Measurements from ENCODE around the gene SPTLC2.

SPTLC2 gene

DNA sequence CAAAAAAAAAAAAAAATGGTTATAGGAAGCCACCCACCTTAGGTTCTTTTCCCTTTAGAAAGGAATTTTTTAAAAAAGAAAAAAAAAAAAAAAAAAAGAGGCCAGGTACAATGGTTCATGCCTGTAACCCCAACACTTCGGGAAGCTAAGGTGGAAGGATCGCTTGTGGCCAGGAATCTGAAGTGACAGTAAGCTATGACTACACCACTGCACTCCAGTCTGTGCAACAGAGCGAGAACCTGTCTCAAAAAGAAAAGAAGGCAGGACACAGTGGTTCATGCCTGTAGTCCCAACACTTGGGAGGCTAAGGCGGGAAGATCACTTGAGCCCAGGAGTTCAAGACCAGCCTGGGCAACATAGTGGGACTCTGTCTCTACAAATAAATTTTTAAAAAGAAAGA is 36.0 kb downstream of the SPTLC2 start (continued):
- TF ChIP-seq, protein P1, sequence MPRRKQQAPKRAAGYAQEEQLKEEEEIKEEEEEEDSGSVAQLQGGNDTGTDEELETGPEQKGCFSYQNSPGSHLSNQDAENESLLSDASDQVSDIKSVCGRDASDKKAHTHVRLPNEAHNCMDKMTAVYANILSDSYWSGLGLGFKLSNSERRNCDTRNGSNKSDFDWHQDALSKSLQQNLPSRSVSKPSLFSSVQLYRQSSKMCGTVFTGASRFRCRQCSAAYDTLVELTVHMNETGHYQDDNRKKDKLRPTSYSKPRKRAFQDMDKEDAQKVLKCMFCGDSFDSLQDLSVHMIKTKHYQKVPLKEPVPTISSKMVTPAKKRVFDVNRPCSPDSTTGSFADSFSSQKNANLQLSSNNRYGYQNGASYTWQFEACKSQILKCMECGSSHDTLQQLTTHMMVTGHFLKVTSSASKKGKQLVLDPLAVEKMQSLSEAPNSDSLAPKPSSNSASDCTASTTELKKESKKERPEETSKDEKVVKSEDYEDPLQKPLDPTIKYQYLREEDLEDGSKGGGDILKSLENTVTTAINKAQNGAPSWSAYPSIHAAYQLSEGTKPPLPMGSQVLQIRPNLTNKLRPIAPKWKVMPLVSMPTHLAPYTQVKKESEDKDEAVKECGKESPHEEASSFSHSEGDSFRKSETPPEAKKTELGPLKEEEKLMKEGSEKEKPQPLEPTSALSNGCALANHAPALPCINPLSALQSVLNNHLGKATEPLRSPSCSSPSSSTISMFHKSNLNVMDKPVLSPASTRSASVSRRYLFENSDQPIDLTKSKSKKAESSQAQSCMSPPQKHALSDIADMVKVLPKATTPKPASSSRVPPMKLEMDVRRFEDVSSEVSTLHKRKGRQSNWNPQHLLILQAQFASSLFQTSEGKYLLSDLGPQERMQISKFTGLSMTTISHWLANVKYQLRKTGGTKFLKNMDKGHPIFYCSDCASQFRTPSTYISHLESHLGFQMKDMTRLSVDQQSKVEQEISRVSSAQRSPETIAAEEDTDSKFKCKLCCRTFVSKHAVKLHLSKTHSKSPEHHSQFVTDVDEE (CRISPR knock-in tag; IDR thresholded peaks at IDR 0.05): no peak
- TF ChIP-seq GLIS3 (CRISPR knock-in tag; IDR thresholded peaks at IDR 0.05): no peak
- no peak for TF ChIP-seq ZC3H10 (CRISPR knock-in tag; IDR thresholded peaks at IDR 0.05)
- TF ChIP-seq, protein P2, sequence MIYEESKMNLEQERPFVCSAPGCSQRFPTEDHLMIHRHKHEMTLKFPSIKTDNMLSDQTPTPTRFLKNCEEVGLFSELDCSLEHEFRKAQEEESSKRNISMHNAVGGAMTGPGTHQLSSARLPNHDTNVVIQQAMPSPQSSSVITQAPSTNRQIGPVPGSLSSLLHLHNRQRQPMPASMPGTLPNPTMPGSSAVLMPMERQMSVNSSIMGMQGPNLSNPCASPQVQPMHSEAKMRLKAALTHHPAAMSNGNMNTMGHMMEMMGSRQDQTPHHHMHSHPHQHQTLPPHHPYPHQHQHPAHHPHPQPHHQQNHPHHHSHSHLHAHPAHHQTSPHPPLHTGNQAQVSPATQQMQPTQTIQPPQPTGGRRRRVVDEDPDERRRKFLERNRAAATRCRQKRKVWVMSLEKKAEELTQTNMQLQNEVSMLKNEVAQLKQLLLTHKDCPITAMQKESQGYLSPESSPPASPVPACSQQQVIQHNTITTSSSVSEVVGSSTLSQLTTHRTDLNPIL (CRISPR knock-in tag; IDR thresholded peaks at IDR 0.05; ENCODE audit: low read depth): no peak
- TF ChIP-seq TOX (CRISPR knock-in tag; IDR thresholded peaks at IDR 0.05; ENCODE audit: borderline replicate concordance): no peak
- TF ChIP-seq ARNTL (CRISPR knock-in tag; IDR thresholded peaks at IDR 0.05; ENCODE audit: borderline replicate concordance, low read depth): no peak
- TF ChIP-seq BACH2 (CRISPR knock-in tag; IDR thresholded peaks at IDR 0.05; ENCODE audit: borderline replicate concordance): no peak
- no peak for TF ChIP-seq OSR1 (CRISPR knock-in tag; IDR thresholded peaks at IDR 0.05)

DNA sequence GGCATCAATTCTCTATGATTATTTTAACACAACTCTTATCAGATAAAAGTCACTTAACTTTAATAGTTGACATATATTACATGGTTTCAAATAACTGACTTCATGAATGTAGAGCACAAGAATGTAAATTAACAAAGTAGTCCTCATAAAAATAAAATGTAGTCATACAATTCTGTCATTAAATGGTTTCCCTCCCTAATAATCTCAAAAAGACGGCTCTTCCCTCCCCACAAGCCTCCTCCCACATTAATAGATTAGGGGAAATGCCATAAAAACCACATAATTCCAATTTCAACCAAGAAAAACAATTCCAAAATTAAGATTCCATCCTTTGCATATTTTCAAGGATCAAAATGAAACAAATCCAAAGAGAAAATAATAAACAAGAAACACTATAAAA is 36.7 kb downstream of the SPTLC2 start:
- ATAC-seq: no peak
- TF ChIP-seq ZFP30 (CRISPR knock-in tag; IDR thresholded peaks at IDR 0.05): no peak
- TF ChIP-seq TOX (CRISPR knock-in tag; IDR thresholded peaks at IDR 0.05; ENCODE audit: borderline replicate concordance): no peak

DNA sequence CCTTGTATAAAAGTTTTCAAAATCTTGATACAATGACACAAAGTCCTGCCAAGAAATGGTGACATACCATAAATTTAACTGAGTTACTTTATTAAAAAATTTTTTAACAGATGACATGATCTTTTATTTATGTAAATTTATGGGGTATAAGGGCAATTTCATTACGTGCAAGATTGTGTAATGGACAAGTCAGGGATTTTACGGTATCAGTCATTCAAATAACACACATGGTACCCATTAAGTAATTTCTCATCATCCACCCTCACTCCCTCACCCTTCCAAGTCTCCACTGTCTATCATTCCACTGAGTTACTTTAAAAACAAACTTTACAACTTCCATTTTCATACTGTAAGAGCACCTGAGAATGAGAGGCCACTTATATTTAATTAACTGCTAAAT is 37.4 kb downstream of the SPTLC2 start:
- TF ChIP-seq, protein P3, sequence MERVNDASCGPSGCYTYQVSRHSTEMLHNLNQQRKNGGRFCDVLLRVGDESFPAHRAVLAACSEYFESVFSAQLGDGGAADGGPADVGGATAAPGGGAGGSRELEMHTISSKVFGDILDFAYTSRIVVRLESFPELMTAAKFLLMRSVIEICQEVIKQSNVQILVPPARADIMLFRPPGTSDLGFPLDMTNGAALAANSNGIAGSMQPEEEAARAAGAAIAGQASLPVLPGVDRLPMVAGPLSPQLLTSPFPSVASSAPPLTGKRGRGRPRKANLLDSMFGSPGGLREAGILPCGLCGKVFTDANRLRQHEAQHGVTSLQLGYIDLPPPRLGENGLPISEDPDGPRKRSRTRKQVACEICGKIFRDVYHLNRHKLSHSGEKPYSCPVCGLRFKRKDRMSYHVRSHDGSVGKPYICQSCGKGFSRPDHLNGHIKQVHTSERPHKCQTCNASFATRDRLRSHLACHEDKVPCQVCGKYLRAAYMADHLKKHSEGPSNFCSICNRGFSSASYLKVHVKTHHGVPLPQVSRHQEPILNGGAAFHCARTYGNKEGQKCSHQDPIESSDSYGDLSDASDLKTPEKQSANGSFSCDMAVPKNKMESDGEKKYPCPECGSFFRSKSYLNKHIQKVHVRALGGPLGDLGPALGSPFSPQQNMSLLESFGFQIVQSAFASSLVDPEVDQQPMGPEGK (CRISPR knock-in tag; IDR thresholded peaks at IDR 0.05; ENCODE audit: borderline replicate concordance): no peak
- peak; percentile 56 for TF ChIP-seq ISL1 (CRISPR knock-in tag; IDR thresholded peaks at IDR 0.05)
- no peak for TF ChIP-seq PPARA (CRISPR knock-in tag; IDR thresholded peaks at IDR 0.05; ENCODE audit: borderline replicate concordance)
- no peak for TF ChIP-seq TOX (CRISPR knock-in tag; IDR thresholded peaks at IDR 0.05; ENCODE audit: borderline replicate concordance)
- ATAC-seq: peak; percentile 30; the same call in 2 of the 3 replicates

DNA sequence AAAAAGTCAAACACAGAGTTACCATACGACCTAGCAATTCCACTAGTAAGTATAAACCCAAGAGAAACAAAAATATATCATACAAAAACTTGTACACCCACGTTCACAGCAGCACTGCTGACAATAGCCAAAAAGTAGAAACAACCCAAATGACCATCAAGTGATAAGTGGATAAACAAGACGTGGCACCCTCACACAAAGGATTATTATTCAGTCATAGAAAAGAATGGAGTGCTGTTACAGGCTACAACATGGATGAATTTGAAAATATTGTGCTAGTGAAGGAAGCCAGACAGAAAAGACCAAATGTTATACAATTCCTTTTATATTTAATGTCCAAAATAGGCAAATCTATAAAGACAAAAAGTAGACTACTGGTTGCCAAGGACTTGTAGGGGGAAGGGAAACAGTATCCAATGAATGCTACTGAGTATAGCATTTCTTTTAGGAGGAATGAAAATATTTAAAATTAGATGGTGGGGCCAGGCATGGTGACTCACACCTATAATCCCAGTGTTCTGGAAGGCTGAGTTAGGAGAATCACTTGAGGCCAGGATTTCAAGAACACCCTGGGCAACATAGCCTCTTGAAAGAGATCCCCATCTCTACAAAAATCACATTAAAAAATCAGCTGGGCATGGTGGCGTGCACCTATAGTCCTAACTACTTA is 41.9 kb downstream of the SPTLC2 start:
- TF ChIP-seq CSDC2 (CRISPR knock-in tag; IDR thresholded peaks at IDR 0.05): no peak
- TF ChIP-seq GLIS3 (CRISPR knock-in tag; IDR thresholded peaks at IDR 0.05): no peak
- TF ChIP-seq TOX (CRISPR knock-in tag; IDR thresholded peaks at IDR 0.05; ENCODE audit: borderline replicate concordance): no peak
- no peak for TF ChIP-seq BACH2 (CRISPR knock-in tag; IDR thresholded peaks at IDR 0.05; ENCODE audit: borderline replicate concordance)
- no peak for TF ChIP-seq ZNF565 (CRISPR knock-in tag; conservative IDR thresholded peaks at IDR 0.05; ENCODE audit: low read depth)
- no peak for ATAC-seq

DNA sequence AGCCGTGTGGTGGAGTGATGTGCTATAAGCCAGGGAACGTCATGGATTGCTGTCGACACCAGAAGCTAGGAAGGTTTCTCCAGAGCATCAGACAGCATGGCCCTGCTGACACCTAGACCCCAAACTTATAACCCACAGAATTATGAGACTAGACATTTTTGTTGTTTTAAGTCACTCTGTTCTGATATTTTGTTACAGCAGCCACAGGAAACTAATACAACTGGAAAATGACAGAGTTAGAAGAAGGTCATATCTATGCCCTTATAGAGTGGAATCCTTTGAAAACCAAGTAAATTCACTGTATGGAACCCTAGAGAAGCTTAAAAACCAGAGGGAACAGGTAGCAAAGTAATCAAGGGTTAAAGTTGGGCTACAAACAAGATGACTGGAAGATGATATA is 42.5 kb downstream of the SPTLC2 start:
- TF ChIP-seq ESRRG (CRISPR knock-in tag; IDR thresholded peaks at IDR 0.05) (no peak), ZNF8 (CRISPR knock-in tag; IDR thresholded peaks at IDR 0.05) (no peak), ZNF70 (CRISPR knock-in tag; IDR thresholded peaks at IDR 0.05) (no peak), OSR1 (CRISPR knock-in tag; IDR thresholded peaks at IDR 0.05) (no peak), TOX (CRISPR knock-in tag; IDR thresholded peaks at IDR 0.05; ENCODE audit: borderline replicate concordance) (no peak), PPARA (CRISPR knock-in tag; IDR thresholded peaks at IDR 0.05; ENCODE audit: borderline replicate concordance) (no peak), RARB (CRISPR knock-in tag; IDR thresholded peaks at IDR 0.05) (no peak), ZNF565 (CRISPR knock-in tag; conservative IDR thresholded peaks at IDR 0.05; ENCODE audit: low read depth) (no peak), ZC3H10 (CRISPR knock-in tag; IDR thresholded peaks at IDR 0.05) (no peak)
- TF ChIP-seq, protein P1 (CRISPR knock-in tag; IDR thresholded peaks at IDR 0.05): no peak
- TF ChIP-seq, protein P4, sequence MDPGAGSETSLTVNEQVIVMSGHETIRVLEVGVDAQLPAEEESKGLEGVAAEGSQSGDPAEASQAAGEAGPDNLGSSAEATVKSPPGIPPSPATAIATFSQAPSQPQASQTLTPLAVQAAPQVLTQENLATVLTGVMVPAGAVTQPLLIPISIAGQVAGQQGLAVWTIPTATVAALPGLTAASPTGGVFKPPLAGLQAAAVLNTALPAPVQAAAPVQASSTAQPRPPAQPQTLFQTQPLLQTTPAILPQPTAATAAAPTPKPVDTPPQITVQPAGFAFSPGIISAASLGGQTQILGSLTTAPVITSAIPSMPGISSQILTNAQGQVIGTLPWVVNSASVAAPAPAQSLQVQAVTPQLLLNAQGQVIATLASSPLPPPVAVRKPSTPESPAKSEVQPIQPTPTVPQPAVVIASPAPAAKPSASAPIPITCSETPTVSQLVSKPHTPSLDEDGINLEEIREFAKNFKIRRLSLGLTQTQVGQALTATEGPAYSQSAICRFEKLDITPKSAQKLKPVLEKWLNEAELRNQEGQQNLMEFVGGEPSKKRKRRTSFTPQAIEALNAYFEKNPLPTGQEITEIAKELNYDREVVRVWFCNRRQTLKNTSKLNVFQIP (CRISPR knock-in tag; IDR thresholded peaks at IDR 0.05; ENCODE audit: borderline replicate concordance, low read depth): no peak
- TF ChIP-seq, protein P2 (CRISPR knock-in tag; IDR thresholded peaks at IDR 0.05; ENCODE audit: low read depth): no peak
- ATAC-seq: no peak
